GM12878 (cell line): ENCODE data around the gene GLO1. TPM values are rescaled to one million over a fixed set of nuclear protein-coding genes. Genes with fewer than 3 reads are reported as not detected.

Experiments
- BRCA1 ChIP-seq: IDR thresholded peaks from 2 replicates; pipeline ENCODE4 v1.6.1; 2011; ENCODE audit warnings: low read depth, low read length, improper control_type of control experiment
- CEBPB ChIP-seq, 2 experiments: fragments of 150-350 bp in 1 of 2; IDR thresholded peaks; 2 replicates each; pipeline ENCODE4 v1.6.1; 2012 to 2014; ENCODE audit warnings: low read depth in 2 of 2, low read length in 2 of 2, borderline replicate concordance in 1 of 2, inconsistent platforms in 1 of 2
- CEBPZ ChIP-seq: fragments of 150-350 bp; IDR thresholded peaks from 2 replicates; pipeline ENCODE4 v1.6.1; 2016; ENCODE audit warnings: low read depth, low read length
- CHD2 ChIP-seq: IDR thresholded peaks from 2 replicates; pipeline ENCODE4 v1.6.1; 2011; ENCODE audit warnings: low read depth, low read length, improper control_type of control experiment, borderline replicate concordance
- CHD4 ChIP-seq: fragments of 200-600 bp; sonication (generic); IDR thresholded peaks from 2 replicates; pipeline ENCODE4 v1.6.1; 2016; ENCODE audit warnings: mild to moderate bottlenecking
- CREB1 ChIP-seq: IDR thresholded peaks from 2 replicates; pipeline ENCODE4 v1.6.1; 2012; ENCODE audit warnings: low read depth, mild to moderate bottlenecking, inconsistent platforms
- EED ChIP-seq: sonication (generic); IDR thresholded peaks from 2 replicates; pipeline ENCODE4 v1.6.1; 2016; ENCODE audit warnings: antibody characterized with exemption, low read depth
- FOXK2 ChIP-seq: fragments of 450-650 bp; IDR thresholded peaks from 2 replicates; pipeline ENCODE4 v1.6.1; 2017; ENCODE audit warnings: mild to moderate bottlenecking, moderate library complexity
- FOXM1 ChIP-seq: IDR thresholded peaks from 2 replicates; pipeline ENCODE4 v1.6.1; 2012; ENCODE audit warnings: low read depth, mild to moderate bottlenecking, inconsistent platforms, low read length, moderate library complexity
- GATAD2B ChIP-seq: fragments of 450-650 bp; conservative IDR thresholded peaks from 2 replicates; pipeline ENCODE4 v1.6.1; 2017; ENCODE audit warnings: low read depth, mild to moderate bottlenecking, moderate library complexity
- JUND ChIP-seq: IDR thresholded peaks from 2 replicates; pipeline ENCODE4 v1.6.1; 2012; ENCODE audit warnings: low read depth, mild to moderate bottlenecking, low read length, improper control_type of control experiment, moderate library complexity
- NFYB ChIP-seq: IDR thresholded peaks from 2 replicates; pipeline ENCODE4 v1.6.1; 2011; ENCODE audit warnings: low read depth, mild to moderate bottlenecking, low read length, improper control_type of control experiment, moderate library complexity; ENCODE audit not compliant: insufficient read depth
- PAX5 ChIP-seq: IDR thresholded peaks from 2 replicates; pipeline ENCODE4 v1.6.1; 2011; ENCODE audit warnings: low read depth, low read length, borderline replicate concordance
- PBX3 ChIP-seq: IDR thresholded peaks from 2 replicates; pipeline ENCODE4 v1.6.1; 2011; ENCODE audit warnings: mild to moderate bottlenecking, low read depth, low read length, moderate library complexity; ENCODE audit not compliant: insufficient replicate concordance
- POLR2A ChIP-seq: IDR thresholded peaks from 2 replicates; pipeline ENCODE4 v1.6.1; 2011; ENCODE audit warnings: low read depth, mild to moderate bottlenecking, low read length
- RBBP5 ChIP-seq: fragments of 200-600 bp; sonication (generic); conservative IDR thresholded peaks from 2 replicates; pipeline ENCODE4 v1.6.1; 2016
- RCOR1 ChIP-seq: conservative IDR thresholded peaks from 2 replicates; pipeline ENCODE4 v1.6.1; 2012; ENCODE audit warnings: low read depth, low read length, improper control_type of control experiment
- RUNX3 ChIP-seq: IDR thresholded peaks from 2 replicates; pipeline ENCODE4 v1.6.1; 2012; ENCODE audit warnings: low read length, inconsistent platforms
- SREBF1 ChIP-seq: IDR thresholded peaks from 2 replicates; pipeline ENCODE4 v1.6.1; 2012; ENCODE audit warnings: mild to moderate bottlenecking, low read length
- TAF1 ChIP-seq: IDR thresholded peaks from 2 replicates; pipeline ENCODE4 v1.6.1; 2011; ENCODE audit warnings: mild to moderate bottlenecking, low read depth, low read length, borderline replicate concordance
- TCF12 ChIP-seq: IDR thresholded peaks from 2 replicates; pipeline ENCODE4 v1.6.1; 2011; ENCODE audit warnings: low read depth, mild to moderate bottlenecking, low read length
- ZNF274 ChIP-seq: IDR thresholded peaks from one replicate; pipeline ENCODE4 v1.8.0; 2011; ENCODE audit not compliant: insufficient read length, insufficient read depth
- polyA plus RNA-seq, 11 experiments: library from polyadenylated mRNA; depleted of rRNA in 4 of 11; unstranded in 6 of 11; stranded (reverse) in 5 of 11; fragments of >200 nt; fragmentation: Nextera tagmentation in 4 of 11; fragmentation: Illumina TruSeq in 1 of 11; extraction: Ambion mirVana in 4 of 11; extraction: Trizol in 1 of 11; gene quantifications; 1 replicate in 1 of 11; 2 replicates in 10 of 11; pipeline versions ENCODE4 v1.2.1 to v1.2.3, GENCODE V29; 2011 to 2016; ENCODE audit warnings: inconsistent platforms in 2 of 11, missing spikeins in 2 of 11, low read depth in 1 of 11
- total RNA-seq, 4 experiments: library from RNA; depleted of rRNA in 3 of 4; stranded (reverse); fragments of >200 nt in 3 of 4; fragmentation: Illumina TruSeq in 1 of 4; extraction: Trizol in 1 of 4; gene quantifications; 2 replicates each; pipeline versions ENCODE4 v1.2.1 to v1.2.3, GENCODE V29; 2013 to 2021
- TF ChIP-seq, protein P1 (sequence below): IDR thresholded peaks from 2 replicates; pipeline ENCODE4 v1.6.1; 2011; ENCODE audit warnings: low read depth, mild to moderate bottlenecking, low read length, moderate library complexity, borderline replicate concordance; ENCODE audit errors: extremely low read depth
- TF ChIP-seq, protein P2 (sequence below): fragments of 450-650 bp; IDR thresholded peaks from 2 replicates; pipeline ENCODE4 v1.6.1; 2018; ENCODE audit warnings: borderline replicate concordance, mild to moderate bottlenecking; ENCODE audit not compliant: partially characterized antibody

GLO1 gene
- total and polyA plus RNA-seq, 10 of the 15 experiments (the other 5 are each of a cell fraction or from before 2014, with no cell fraction given): 105 to 227 (median 150) TPM

GRCh38 chr6:38702558-38703397 is at the start of gene GLO1 (continued):
- TF ChIP-seq PBX3 (no peak), BRCA1 (no peak), CREB1 (peak; percentile 66; the same call in 1 of the 2 replicates), FOXK2 (no peak), CHD4 (no peak), SREBF1 (no peak), POLR2A (peak; percentile 100), GATAD2B (peak; percentile 91), RCOR1 (no peak), JUND (no peak; the same call in 1 of the 2 replicates), TAF1 (peak; percentile 76), CEBPB (IDR thresholded peaks at IDR 0.05; ENCODE audit: borderline replicate concordance in 1 of 2, low read depth in 2 of 2, low read length in 2 of 2) (no peak), EED (no peak), CHD2 (peak; percentile 90), ZNF274 (no peak), FOXM1 (no peak), RUNX3 (peak; percentile 58), TCF12 (0 out of 2 replicates have a peak, but pooled peaks have one; percentile 32), PAX5 (0 out of 2 replicates have a peak, but pooled peaks have one; percentile 11), RBBP5 (no peak), CEBPZ (0 out of 2 replicates have a peak, but pooled peaks have one; percentile 15), NFYB (peak; percentile 97)
- TF ChIP-seq, protein P1, sequence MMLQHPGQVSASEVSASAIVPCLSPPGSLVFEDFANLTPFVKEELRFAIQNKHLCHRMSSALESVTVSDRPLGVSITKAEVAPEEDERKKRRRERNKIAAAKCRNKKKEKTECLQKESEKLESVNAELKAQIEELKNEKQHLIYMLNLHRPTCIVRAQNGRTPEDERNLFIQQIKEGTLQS: no peak
- TF ChIP-seq, protein P2, sequence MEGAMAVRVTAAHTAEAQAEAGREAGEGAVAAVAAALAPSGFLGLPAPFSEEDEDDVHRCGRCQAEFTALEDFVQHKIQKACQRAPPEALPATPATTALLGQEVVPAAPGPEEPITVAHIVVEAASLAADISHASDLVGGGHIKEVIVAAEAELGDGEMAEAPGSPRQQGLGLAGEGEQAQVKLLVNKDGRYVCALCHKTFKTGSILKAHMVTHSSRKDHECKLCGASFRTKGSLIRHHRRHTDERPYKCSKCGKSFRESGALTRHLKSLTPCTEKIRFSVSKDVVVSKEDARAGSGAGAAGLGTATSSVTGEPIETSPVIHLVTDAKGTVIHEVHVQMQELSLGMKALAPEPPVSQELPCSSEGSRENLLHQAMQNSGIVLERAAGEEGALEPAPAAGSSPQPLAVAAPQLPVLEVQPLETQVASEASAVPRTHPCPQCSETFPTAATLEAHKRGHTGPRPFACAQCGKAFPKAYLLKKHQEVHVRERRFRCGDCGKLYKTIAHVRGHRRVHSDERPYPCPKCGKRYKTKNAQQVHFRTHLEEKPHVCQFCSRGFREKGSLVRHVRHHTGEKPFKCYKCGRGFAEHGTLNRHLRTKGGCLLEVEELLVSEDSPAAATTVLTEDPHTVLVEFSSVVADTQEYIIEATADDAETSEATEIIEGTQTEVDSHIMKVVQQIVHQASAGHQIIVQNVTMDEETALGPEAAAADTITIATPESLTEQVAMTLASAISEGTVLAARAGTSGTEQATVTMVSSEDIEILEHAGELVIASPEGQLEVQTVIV: peak; percentile 80
